ENCODE measurements around the gene DBT.

DBT gene

GRCh38 chr1:100137602-100138001 is 112.0 kb downstream of the DBT start:
- no peak overlapping the region for H3K27ac Mint-ChIP-seq

More at GRCh38 chr1:100137602-100138001, 112.0 kb downstream of the DBT start:
- peaks cover 12% of the 10 kb centered on the region for H3K4me1 Mint-ChIP-seq
- ATAC-seq, result no peak
- no peak overlapping the region for H3K4me3 Mint-ChIP-seq
- H3K9me3 Mint-ChIP-seq, result no peaks in the 10 kb centered on the region
- peaks cover 37% of the 10 kb centered on the region for H3K36me3 Mint-ChIP-seq
- no peaks in the 10 kb centered on the region for H3K27me3 Mint-ChIP-seq
